Type B pancreatic cell (in vitro differentiated cells): ENCODE results near the gene ASB8. TPM values are rescaled to one million over a fixed set of nuclear protein-coding genes. Genes with fewer than 3 reads are reported as not detected.

Source experiments
- DNase-seq: peaks from one replicate; pipeline ENCODE4 v3.0.0; 2021; ENCODE audit warnings: mixed read lengths; ENCODE audit not compliant: unreplicated experiment; ENCODE audit errors: extremely low spot score
- H3K27ac Mint-ChIP-seq: 2 replicates; pipeline ENCODE4 v1.8.0; 2021; ENCODE audit warnings: mild to moderate bottlenecking, mixed read lengths
- H3K27me3 Mint-ChIP-seq: 2 replicates; pipeline ENCODE4 v1.8.0; 2021; ENCODE audit warnings: mixed read lengths
- H3K36me3 Mint-ChIP-seq: 2 replicates; pipeline ENCODE4 v1.8.0; 2021; ENCODE audit warnings: mixed read lengths
- H3K4me1 Mint-ChIP-seq: one replicate; pipeline ENCODE4 v1.8.0; 2021; ENCODE audit warnings: mixed read lengths; ENCODE audit not compliant: unreplicated experiment
- H3K4me3 Mint-ChIP-seq: 2 replicates; pipeline ENCODE4 v1.8.0; 2021; ENCODE audit warnings: mild to moderate bottlenecking, mixed read lengths
- H3K9me3 Mint-ChIP-seq: 2 replicates; pipeline ENCODE4 v1.8.0; 2021; ENCODE audit warnings: mixed read lengths
- total RNA-seq: library from RNA; stranded (reverse); gene quantifications from 2 replicates; pipeline ENCODE4 v1.2.1, GENCODE V29; 2021; ENCODE audit warnings: low replicate concordance
- TF ChIP-seq, protein P1 (sequence below): fragments of 200-600 bp; sonication (generic); conservative IDR thresholded peaks from 2 replicates; pipeline ENCODE4 v1.5.0; 2021; ENCODE audit warnings: antibody characterized with exemption, mild to moderate bottlenecking

Gene ASB8
- total RNA-seq, 1 donor from 2014 or later, result 27.0 TPM

DNA sequence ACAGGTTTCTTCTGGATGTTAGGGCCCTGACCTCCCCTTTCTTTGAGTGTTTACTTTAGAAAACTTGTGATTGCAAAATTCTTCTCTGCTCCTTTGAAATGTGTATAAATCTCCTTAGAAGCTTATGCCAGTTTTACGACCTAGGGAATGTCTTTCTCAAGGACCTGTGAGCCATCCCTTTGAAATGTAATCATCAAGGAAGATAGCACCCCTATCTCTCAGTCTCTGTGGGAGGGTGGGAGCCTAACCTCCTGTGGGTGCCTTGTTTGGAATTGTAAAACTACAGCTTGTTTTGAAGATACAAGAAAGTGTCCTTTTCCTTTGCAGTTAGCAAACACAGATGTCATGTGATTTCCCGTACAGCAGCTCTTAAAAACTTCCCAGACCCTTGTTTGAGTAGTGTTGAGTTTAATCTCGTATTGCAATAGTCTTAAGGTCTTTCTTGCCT lies 42.5 kb upstream of the ASB8 start:
- H3K27ac Mint-ChIP-seq, result peak overlapping the region; percentile 94
- H3K27me3 Mint-ChIP-seq, result no peaks in the 10 kb centered on the region
- TF ChIP-seq, protein P1, sequence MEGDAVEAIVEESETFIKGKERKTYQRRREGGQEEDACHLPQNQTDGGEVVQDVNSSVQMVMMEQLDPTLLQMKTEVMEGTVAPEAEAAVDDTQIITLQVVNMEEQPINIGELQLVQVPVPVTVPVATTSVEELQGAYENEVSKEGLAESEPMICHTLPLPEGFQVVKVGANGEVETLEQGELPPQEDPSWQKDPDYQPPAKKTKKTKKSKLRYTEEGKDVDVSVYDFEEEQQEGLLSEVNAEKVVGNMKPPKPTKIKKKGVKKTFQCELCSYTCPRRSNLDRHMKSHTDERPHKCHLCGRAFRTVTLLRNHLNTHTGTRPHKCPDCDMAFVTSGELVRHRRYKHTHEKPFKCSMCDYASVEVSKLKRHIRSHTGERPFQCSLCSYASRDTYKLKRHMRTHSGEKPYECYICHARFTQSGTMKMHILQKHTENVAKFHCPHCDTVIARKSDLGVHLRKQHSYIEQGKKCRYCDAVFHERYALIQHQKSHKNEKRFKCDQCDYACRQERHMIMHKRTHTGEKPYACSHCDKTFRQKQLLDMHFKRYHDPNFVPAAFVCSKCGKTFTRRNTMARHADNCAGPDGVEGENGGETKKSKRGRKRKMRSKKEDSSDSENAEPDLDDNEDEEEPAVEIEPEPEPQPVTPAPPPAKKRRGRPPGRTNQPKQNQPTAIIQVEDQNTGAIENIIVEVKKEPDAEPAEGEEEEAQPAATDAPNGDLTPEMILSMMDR, result no peak

GRCh38 chr12:48198985-48199384 lies 41.7 kb upstream of the ASB8 start:
- Mint-ChIP-seq H3K4me3 (peak overlapping the region; percentile 91), H3K4me1 (peaks cover 31% of the 10 kb centered on the region), H3K27ac (peak overlapping the region; percentile 94), H3K9me3 (peaks cover 4% of the 10 kb centered on the region), H3K27me3 (no peaks in the 10 kb centered on the region), H3K36me3 (peaks cover 19% of the 10 kb centered on the region)
- TF ChIP-seq, protein P1, result no peak
- DNase-seq, result no peak

More for the DNA sequence above, 42.5 kb upstream of the ASB8 start:
- Mint-ChIP-seq H3K36me3 (peaks cover 24% of the 10 kb centered on the region), H3K9me3 (peaks cover 9% of the 10 kb centered on the region), H3K4me1 (peaks cover 25% of the 10 kb centered on the region), H3K4me3 (peak overlapping the region; percentile 91)
- DNase-seq, result no peak

- TF ChIP-seq, protein P1, result no peak
- H3K4me3 Mint-ChIP-seq, result peak overlapping the region; percentile 91
- H3K27me3 Mint-ChIP-seq, result peaks cover 2% of the 10 kb centered on the region
- no peak for DNase-seq
- peaks cover 19% of the 10 kb centered on the region for H3K36me3 Mint-ChIP-seq
- peaks cover 31% of the 10 kb centered on the region for H3K4me1 Mint-ChIP-seq
- peak overlapping the region; percentile 94 for H3K27ac Mint-ChIP-seq
- peaks cover 4% of the 10 kb centered on the region for H3K9me3 Mint-ChIP-seq
Observed at GRCh38 chr12:48198672-48198971, 41.3 kb upstream of the ASB8 start.

- peaks cover 4% of the 10 kb centered on the region for H3K9me3 Mint-ChIP-seq
Observed at GRCh38 chr12:48197971-48198671, 40.8 kb upstream of the ASB8 start.

GRCh38 chr12:48197549-48197970 lies 40.2 kb upstream of the ASB8 start:
- Mint-ChIP-seq H3K36me3 (peaks cover 11% of the 10 kb centered on the region), H3K27me3 (peaks cover 3% of the 10 kb centered on the region), H3K4me3 (peak overlapping the region; percentile 91), H3K27ac (peak overlapping the region; percentile 94), H3K4me1 (peaks cover 31% of the 10 kb centered on the region), H3K9me3 (no peaks in the 10 kb centered on the region)
- DNase-seq, result no peak
- TF ChIP-seq, protein P1, result peak; percentile 71

More at GRCh38 chr12:48197971-48198671, 40.8 kb upstream of the ASB8 start:
- Mint-ChIP-seq H3K4me3 (peak overlapping the region; percentile 91), H3K4me1 (peaks cover 31% of the 10 kb centered on the region), H3K27ac (peak overlapping the region; percentile 94), H3K27me3 (peaks cover 3% of the 10 kb centered on the region), H3K36me3 (peaks cover 15% of the 10 kb centered on the region)
- peak; percentile 93 for DNase-seq
- TF ChIP-seq, protein P1, result no peak
